Measurements from ENCODE around the gene TLX3.
"Not testable (repeated sequence)": the region's sequence is repeated elsewhere in the genome, so short reads cannot be mapped to it uniquely, and the experiment has no call there.

Gene TLX3

GRCh38 chr5:171275841-171276544 lies 33.1 kb upstream of the TLX3 start:
- Histone ChIP-seq H3K36me3 (ENCODE audit: control insufficient read depth, insufficient read depth, low read length, severe bottlenecking) (no peaks in the 10 kb centered on the region), H3K4me3 (ENCODE audit: low read length) (no peak overlapping the region), H3K4me1 (ENCODE audit: control insufficient read depth, insufficient read depth, low read length) (peaks cover 3% of the 10 kb centered on the region), H3K27me3 (replicated peaks; ENCODE audit: control insufficient read depth, insufficient read depth, low read length) (peaks cover 6% of the 10 kb centered on the region), H3K9ac (ENCODE audit: low read length) (no peak overlapping the region), H3K9me3 (ENCODE audit: control insufficient read depth, low read length) (no peaks in the 10 kb centered on the region)
- DNase-seq (ENCODE audit: low read depth), result no peak

GRCh38 chr5:171283753-171284152 lies 25.3 kb upstream of the TLX3 start:
- Histone ChIP-seq H3K36me3 (ENCODE audit: control insufficient read depth, insufficient read depth, low read length, severe bottlenecking) (no peaks in the 10 kb centered on the region), H3K27me3 (replicated peaks; ENCODE audit: control insufficient read depth, insufficient read depth, low read length) (peaks cover 16% of the 10 kb centered on the region), H3K9ac (ENCODE audit: low read length) (no peak overlapping the region), H3K9me3 (ENCODE audit: control insufficient read depth, low read length) (no peaks in the 10 kb centered on the region), H3K4me3 (ENCODE audit: low read length) (no peak overlapping the region), H3K4me1 (ENCODE audit: control insufficient read depth, insufficient read depth, low read length) (no peaks in the 10 kb centered on the region)
- no peak for DNase-seq (ENCODE audit: low read depth)

GRCh38 chr5:171285465-171285864 lies 23.6 kb upstream of the TLX3 start:
- Histone ChIP-seq H3K9ac (ENCODE audit: low read length) (no peak overlapping the region), H3K27me3 (replicated peaks; ENCODE audit: control insufficient read depth, insufficient read depth, low read length) (peaks cover 13% of the 10 kb centered on the region), H3K4me1 (ENCODE audit: control insufficient read depth, insufficient read depth, low read length) (no peaks in the 10 kb centered on the region), H3K9me3 (ENCODE audit: control insufficient read depth, low read length) (no peaks in the 10 kb centered on the region), H3K4me3 (ENCODE audit: low read length) (no peak overlapping the region), H3K36me3 (ENCODE audit: control insufficient read depth, insufficient read depth, low read length, severe bottlenecking) (no peaks in the 10 kb centered on the region)
- DNase-seq (ENCODE audit: low read depth), result no peak

- H3K27me3 ChIP-seq (replicated peaks; ENCODE audit: control insufficient read depth, insufficient read depth, low read length), result peaks cover 11% of the 10 kb centered on the region
- no peaks in the 10 kb centered on the region for H3K4me1 ChIP-seq (ENCODE audit: control insufficient read depth, insufficient read depth, low read length)
- H3K4me3 ChIP-seq (ENCODE audit: low read length), result no peak overlapping the region
- no peak for DNase-seq (ENCODE audit: low read depth)
- H3K9me3 ChIP-seq (ENCODE audit: control insufficient read depth, low read length), result no peaks in the 10 kb centered on the region
- no peaks in the 10 kb centered on the region for H3K36me3 ChIP-seq (ENCODE audit: control insufficient read depth, insufficient read depth, low read length, severe bottlenecking)
- no peak overlapping the region for H3K9ac ChIP-seq (ENCODE audit: low read length)
These were observed 21.0 kb upstream of the TLX3 start for GRCh38 chr5:171288066-171288465.

GRCh38 chr5:171291371-171291770 lies 17.7 kb upstream of the TLX3 start:
- no peak for DNase-seq (ENCODE audit: low read depth)
- no peaks in the 10 kb centered on the region for H3K9me3 ChIP-seq (ENCODE audit: control insufficient read depth, low read length)
- H3K9ac ChIP-seq (ENCODE audit: low read length), result no peak overlapping the region
- H3K27me3 ChIP-seq (replicated peaks; ENCODE audit: control insufficient read depth, insufficient read depth, low read length), result peaks cover 10% of the 10 kb centered on the region
- H3K36me3 ChIP-seq (ENCODE audit: control insufficient read depth, insufficient read depth, low read length, severe bottlenecking), result no peaks in the 10 kb centered on the region
- no peaks in the 10 kb centered on the region for H3K4me1 ChIP-seq (ENCODE audit: control insufficient read depth, insufficient read depth, low read length)
- H3K4me3 ChIP-seq (ENCODE audit: low read length), result no peak overlapping the region

- Histone ChIP-seq H3K27me3 (replicated peaks; ENCODE audit: control insufficient read depth, insufficient read depth, low read length) (peaks cover 14% of the 10 kb centered on the region), H3K9me3 (ENCODE audit: control insufficient read depth, low read length) (no peaks in the 10 kb centered on the region), H3K4me1 (ENCODE audit: control insufficient read depth, insufficient read depth, low read length) (no peaks in the 10 kb centered on the region), H3K9ac (ENCODE audit: low read length) (no peak overlapping the region), H3K36me3 (ENCODE audit: control insufficient read depth, insufficient read depth, low read length, severe bottlenecking) (no peaks in the 10 kb centered on the region), H3K4me3 (ENCODE audit: low read length) (no peak overlapping the region)
- peak; percentile 37 for DNase-seq (ENCODE audit: low read depth)
These were observed 13.7 kb upstream of the TLX3 start for GRCh38 chr5:171295299-171295698.

GRCh38 chr5:171295801-171296200 lies 13.2 kb upstream of the TLX3 start:
- Histone ChIP-seq H3K9me3 (ENCODE audit: control insufficient read depth, low read length) (no peaks in the 10 kb centered on the region), H3K9ac (ENCODE audit: low read length) (no peak overlapping the region), H3K4me3 (ENCODE audit: low read length) (no peak overlapping the region), H3K36me3 (ENCODE audit: control insufficient read depth, insufficient read depth, low read length, severe bottlenecking) (no peaks in the 10 kb centered on the region), H3K27me3 (replicated peaks; ENCODE audit: control insufficient read depth, insufficient read depth, low read length) (peaks cover 16% of the 10 kb centered on the region), H3K4me1 (ENCODE audit: control insufficient read depth, insufficient read depth, low read length) (no peaks in the 10 kb centered on the region)
- no peak for DNase-seq (ENCODE audit: low read depth)

GRCh38 chr5:171297941-171298340 lies 11.1 kb upstream of the TLX3 start:
- H3K9ac ChIP-seq (ENCODE audit: low read length); H3K36me3 ChIP-seq (ENCODE audit: control insufficient read depth, insufficient read depth, low read length, severe bottlenecking): not testable (repeated sequence)
- H3K27me3 ChIP-seq (replicated peaks; ENCODE audit: control insufficient read depth, insufficient read depth, low read length), result peaks cover 15% of the 10 kb centered on the region

GRCh38 chr5:171299228-171299627 lies 9.8 kb upstream of the TLX3 start:
- Histone ChIP-seq H3K27me3 (replicated peaks; ENCODE audit: control insufficient read depth, insufficient read depth, low read length) (peaks cover 21% of the 10 kb centered on the region), H3K36me3 (ENCODE audit: control insufficient read depth, insufficient read depth, low read length, severe bottlenecking) (no peaks in the 10 kb centered on the region), H3K9ac (ENCODE audit: low read length) (no peak overlapping the region), H3K4me1 (ENCODE audit: control insufficient read depth, insufficient read depth, low read length) (no peaks in the 10 kb centered on the region), H3K9me3 (ENCODE audit: control insufficient read depth, low read length) (no peaks in the 10 kb centered on the region), H3K4me3 (ENCODE audit: low read length) (no peak overlapping the region)
- no peak for DNase-seq (ENCODE audit: low read depth)

More at GRCh38 chr5:171297941-171298340, 11.1 kb upstream of the TLX3 start:
- H3K9me3 ChIP-seq (ENCODE audit: control insufficient read depth, low read length); H3K4me1 ChIP-seq (ENCODE audit: control insufficient read depth, insufficient read depth, low read length); DNase-seq (ENCODE audit: low read depth); H3K4me3 ChIP-seq (ENCODE audit: low read length): not testable (repeated sequence)

GRCh38 chr5:171299851-171300250 lies 9.2 kb upstream of the TLX3 start:
- Histone ChIP-seq H3K9me3 (ENCODE audit: control insufficient read depth, low read length) (no peaks in the 10 kb centered on the region), H3K36me3 (ENCODE audit: control insufficient read depth, insufficient read depth, low read length, severe bottlenecking) (no peaks in the 10 kb centered on the region), H3K9ac (ENCODE audit: low read length) (no peak overlapping the region), H3K4me1 (ENCODE audit: control insufficient read depth, insufficient read depth, low read length) (no peaks in the 10 kb centered on the region), H3K27me3 (replicated peaks; ENCODE audit: control insufficient read depth, insufficient read depth, low read length) (peaks cover 27% of the 10 kb centered on the region), H3K4me3 (ENCODE audit: low read length) (no peak overlapping the region)
- DNase-seq (ENCODE audit: low read depth), result peak; percentile 40

- no peaks in the 10 kb centered on the region for H3K9me3 ChIP-seq (ENCODE audit: control insufficient read depth, low read length)
- DNase-seq (ENCODE audit: low read depth), result no peak
- no peaks in the 10 kb centered on the region for H3K4me1 ChIP-seq (ENCODE audit: control insufficient read depth, insufficient read depth, low read length)
- peaks cover 32% of the 10 kb centered on the region for H3K27me3 ChIP-seq (replicated peaks; ENCODE audit: control insufficient read depth, insufficient read depth, low read length)
- H3K9ac ChIP-seq (ENCODE audit: low read length), result no peak overlapping the region
- H3K4me3 ChIP-seq (ENCODE audit: low read length), result no peak overlapping the region
- H3K36me3 ChIP-seq (ENCODE audit: control insufficient read depth, insufficient read depth, low read length, severe bottlenecking), result no peaks in the 10 kb centered on the region
These were observed 8.7 kb upstream of the TLX3 start for GRCh38 chr5:171300358-171300757.

GRCh38 chr5:171306166-171306565 lies 2.9 kb upstream of the TLX3 start:
- Histone ChIP-seq H3K9me3 (ENCODE audit: control insufficient read depth, low read length) (peaks cover 3% of the 10 kb centered on the region), H3K9ac (ENCODE audit: low read length) (no peak overlapping the region), H3K36me3 (ENCODE audit: control insufficient read depth, insufficient read depth, low read length, severe bottlenecking) (no peaks in the 10 kb centered on the region), H3K27me3 (replicated peaks; ENCODE audit: control insufficient read depth, insufficient read depth, low read length) (peaks cover 77% of the 10 kb centered on the region), H3K4me1 (ENCODE audit: control insufficient read depth, insufficient read depth, low read length) (no peaks in the 10 kb centered on the region), H3K4me3 (ENCODE audit: low read length) (no peak overlapping the region)
- no peak for DNase-seq (ENCODE audit: low read depth)
